Measurements from ENCODE around the gene NEDD4. TPM values are rescaled to one million over a fixed set of nuclear protein-coding genes. Genes with fewer than 3 reads are reported as not detected.
A peak's percentile ranks its signal among the peaks of the same experiment; 100 is the strongest.

Gene NEDD4
- total RNA-seq, 6 donors from 2014 or later, result 8.4 to 18.8 (median 10.5) TPM

GRCh38 chr15:56001471-56002078 is 8.2 kb upstream of the NEDD4 start:
- Histone ChIP-seq H3K36me3 (no peaks in the 10 kb centered on the region), H3K27ac (no peak overlapping the region), H3K9me3 (no peaks in the 10 kb centered on the region), H3K4me3 (no peak overlapping the region), H3K27me3 (no peaks in the 10 kb centered on the region), H3K4me1 (no peaks in the 10 kb centered on the region)
- ATAC-seq (ENCODE audit: low FRiP score in 2 of 2), result no peak
- DNase-seq, result no peak
- TF ChIP-seq EP300 (IDR thresholded peaks at IDR 0.05), result no peak
- no peak for TF ChIP-seq CTCF (IDR thresholded peaks at IDR 0.05)
- no peak for TF ChIP-seq POLR2A (IDR thresholded peaks at IDR 0.05)
- TF ChIP-seq POLR2AphosphoS5 (IDR thresholded peaks at IDR 0.05), result no peak
- WGBS, 2 donors, result 85 to 93% methylated on average over 3 of the region's 3 CpGs

GRCh38 chr15:55999658-56000057 is 6.2 kb upstream of the NEDD4 start:
- TF ChIP-seq EP300 (IDR thresholded peaks at IDR 0.05), result no peak
- TF ChIP-seq POLR2AphosphoS5 (IDR thresholded peaks at IDR 0.05), result no peak
- TF ChIP-seq CTCF (IDR thresholded peaks at IDR 0.05), result no peak
- TF ChIP-seq POLR2A (IDR thresholded peaks at IDR 0.05), result no peak
- no peak for ATAC-seq (ENCODE audit: low FRiP score in 2 of 2)
- 71 to 96% methylated on average over 1 of the region's 1 CpG for WGBS, 2 donors

GRCh38 chr15:55998478-55998877 is 5.1 kb upstream of the NEDD4 start:
- Histone ChIP-seq H3K36me3 (no peaks in the 10 kb centered on the region), H3K27ac (no peak overlapping the region), H3K9me3 (no peaks in the 10 kb centered on the region), H3K27me3 (no peaks in the 10 kb centered on the region), H3K4me3 (no peak overlapping the region), H3K4me1 (no peaks in the 10 kb centered on the region)
- TF ChIP-seq EP300 (IDR thresholded peaks at IDR 0.05) (no peak), CTCF (IDR thresholded peaks at IDR 0.05) (no peak), POLR2A (IDR thresholded peaks at IDR 0.05) (no peak), POLR2AphosphoS5 (IDR thresholded peaks at IDR 0.05) (no peak)
- 83 to 90% methylated on average over 1 of the region's 1 CpG for WGBS, 2 donors
- ATAC-seq (ENCODE audit: low FRiP score in 2 of 2) (no peak), DNase-seq (no peak)

More at GRCh38 chr15:55999658-56000057, 6.2 kb upstream of the NEDD4 start:
- no peak overlapping the region for H3K4me3 ChIP-seq
- H3K36me3 ChIP-seq, result no peaks in the 10 kb centered on the region
- H3K27me3 ChIP-seq, result no peaks in the 10 kb centered on the region
- no peaks in the 10 kb centered on the region for H3K4me1 ChIP-seq
- H3K27ac ChIP-seq, result no peak overlapping the region
- DNase-seq, result no peak
- H3K9me3 ChIP-seq, result no peaks in the 10 kb centered on the region

DNA sequence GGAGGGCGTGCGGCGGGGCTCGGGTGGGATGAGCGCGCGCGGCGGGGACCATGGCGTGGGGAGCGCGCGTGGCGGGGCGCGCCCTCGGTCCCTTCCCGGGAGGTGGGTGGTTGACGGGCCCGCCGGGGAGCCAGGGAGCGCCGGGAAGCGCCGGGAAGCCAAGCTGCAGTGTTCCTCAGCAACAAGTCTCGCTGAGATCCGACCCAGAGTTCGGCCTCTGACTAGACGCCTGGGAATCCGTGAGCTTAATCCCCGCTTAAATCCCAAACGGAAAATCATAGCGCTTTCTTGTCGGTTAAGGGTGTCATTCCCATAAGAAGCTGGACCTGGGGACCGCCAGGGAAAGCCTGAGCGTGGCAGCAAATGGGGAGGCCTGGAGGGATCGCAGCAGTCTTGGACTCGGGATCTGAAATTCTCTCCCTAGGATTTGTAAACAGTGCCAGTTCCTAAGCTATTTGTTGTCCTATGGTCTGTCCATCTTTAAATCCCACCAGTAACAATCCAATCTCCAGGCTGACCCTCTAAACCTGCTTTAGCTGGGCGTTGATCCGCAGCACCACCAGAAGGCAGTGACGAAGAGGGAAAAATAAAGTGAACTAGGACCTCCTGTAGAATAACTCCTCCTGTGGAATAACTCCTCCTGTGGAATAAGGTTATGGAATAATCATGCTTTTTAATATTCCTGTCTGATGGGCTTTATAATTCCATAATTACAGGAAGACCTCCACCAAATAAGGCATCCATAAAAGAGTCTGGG is 570 bp upstream of the NEDD4 start:
- DNase-seq, result no peak
- peak in 1 of 2 donors; percentile 10 for ATAC-seq (ENCODE audit: low FRiP score in 2 of 2)
- peak in 1 of 6 experiments; percentile 6 for TF ChIP-seq CTCF (IDR thresholded peaks at IDR 0.05)
- TF ChIP-seq POLR2A (IDR thresholded peaks at IDR 0.05), result peak in 1 of 4 donors; percentile 28
- no peak for TF ChIP-seq POLR2AphosphoS5 (IDR thresholded peaks at IDR 0.05)
- TF ChIP-seq EP300 (IDR thresholded peaks at IDR 0.05), result no peak

More for the DNA sequence above, 570 bp upstream of the NEDD4 start:
- Histone ChIP-seq H3K36me3 (no peaks in the 10 kb centered on the region), H3K9me3 (no peaks in the 10 kb centered on the region), H3K27me3 (no peaks in the 10 kb centered on the region), H3K27ac (peak overlapping the region; percentile 86 to 96 (median 91)), H3K4me3 (peak overlapping the region; percentile 23 to 87 (median 70)), H3K4me1 (peaks cover 6 to 30% (median 17%) of the 10 kb centered on the region in 4 donors)
- 1 to 4% methylated on average over 9 to 37 of the region's 41 CpGs for WGBS, 2 donors

Measured in upper lobe of left lung (tissue), 6 donors.